ENCODE data around the gene UBE2O.

DNA sequence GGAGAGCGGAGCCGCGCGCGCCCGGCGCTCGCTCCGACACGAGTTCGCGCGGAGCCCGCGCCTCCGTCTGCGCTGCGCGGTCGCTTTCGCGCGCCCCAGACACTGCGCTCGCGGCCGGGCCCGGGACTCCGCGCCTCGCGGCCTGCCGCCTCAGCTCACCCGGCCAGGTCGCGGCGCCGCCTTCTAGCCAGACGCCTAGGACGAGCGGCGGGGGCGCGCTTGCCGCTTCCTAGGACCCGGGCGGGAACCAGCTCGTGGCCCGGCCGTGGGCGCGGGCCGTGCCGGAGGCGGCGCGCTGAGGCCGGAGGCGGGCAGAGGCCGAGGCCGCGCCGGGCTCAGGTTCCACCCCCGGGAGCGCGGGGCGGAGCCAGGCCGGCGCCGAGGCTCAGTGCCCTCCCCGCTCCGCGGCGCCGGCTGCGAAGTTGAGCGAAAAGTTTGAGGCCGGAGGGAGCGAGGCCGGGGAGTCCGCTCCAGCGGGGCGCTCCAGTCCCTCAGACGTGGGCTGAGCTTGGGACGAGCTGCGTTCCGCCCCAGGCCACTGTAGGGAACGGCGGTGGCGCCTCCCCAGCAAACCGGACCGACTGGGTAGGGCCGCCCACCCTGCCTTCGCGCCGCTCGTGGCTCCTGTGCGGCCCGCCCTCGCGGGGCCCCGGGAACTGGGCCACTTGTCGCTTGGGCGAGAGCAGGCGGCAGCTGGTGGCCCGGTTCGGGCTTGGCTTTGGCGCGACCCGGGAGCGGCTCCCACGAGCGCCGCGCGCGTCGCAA, 68.5 kb downstream of the UBE2O start, which contains the start of gene SPHK1:
- no peak for TF ChIP-seq CTCF (IDR thresholded peaks at IDR 0.05)
- no peak for TF ChIP-seq POLR2A (IDR thresholded peaks at IDR 0.05)

Measured in Peyer's patch (tissue), 4 donors.